Right cardiac atrium (tissue), 5 donors: ENCODE results near the gene EXOC1. TPM values are rescaled to one million over a fixed set of nuclear protein-coding genes. Genes with fewer than 3 reads are reported as not detected.
"Not testable (repeated sequence)": the region's sequence is repeated elsewhere in the genome, so short reads cannot be mapped to it uniquely, and the experiment has no call there.

ENCODE experiments used
- ATAC-seq, 2 donors: fragments of 200-7000 bp; cut with Tn5 transposase; one replicate each; pipeline versions ENCODE4 v1.8.0 to v1.9.1; 2020; ENCODE audit warnings: moderate library complexity in 2 of 2, mild to moderate bottlenecking in 1 of 2
- DNase-seq, 3 donors: peaks; one replicate each; pipeline ENCODE4 v3.0.0-alpha.2; 2020
- H3K27ac ChIP-seq: one replicate; pipeline ENCODE4 v1.5.1; 2013; ENCODE audit warnings: mild to moderate bottlenecking, low read length, control low read depth, moderate library complexity
- H3K27me3 ChIP-seq: one replicate; pipeline ENCODE4 v1.6.1; 2013; ENCODE audit not compliant: control insufficient read depth, insufficient read depth
- H3K4me1 ChIP-seq: one replicate; pipeline ENCODE4 v1.6.1; 2013; ENCODE audit warnings: low read length; ENCODE audit not compliant: control insufficient read depth, insufficient read depth
- H3K4me3 ChIP-seq: one replicate; pipeline ENCODE4 v1.5.1; 2013; ENCODE audit warnings: low read length, control low read depth
- H3K9me3 ChIP-seq: one replicate; pipeline ENCODE4 v1.6.1; 2013; ENCODE audit warnings: low read length; ENCODE audit not compliant: control insufficient read depth
- WGBS: extraction: QIAGEN DNeasy Blood & Tissue Kit; methylation state at CpG from one replicate; pipeline ENCODE4 v1.1.7; 2013; 5-methylcytosine and 5-hydroxymethylcytosine counted together
- intact Hi-C, 4 donors: fragments of 100-400 bp; cut with DNase I; formaldehyde crosslinking; loops; one replicate each; pipeline versions ENCODE4 v1.11.0 to v1.14.0; 2022 to 2023
- polyA plus RNA-seq: library from polyadenylated mRNA; stranded (reverse); fragments of 200-250 nt; gene quantifications from one replicate; pipeline ENCODE4 v1.2.3, GENCODE V29; 2013
- total RNA-seq, 4 donors: library from RNA; stranded (reverse); fragmentation: NEBNext Ultra II Directional; extraction: Animal tissue kit (Norgen Biotek cat#: 25700); gene quantifications; one replicate each; pipeline ENCODE4 v1.2.1, GENCODE V29; 2021
- donor health status: healthy with polysubstance abuse.
- donor health status: DM: no; HTN: yes; CAD: no.
- donor health status: DM: no; HTN: no; CAD: no.
- donor health status: DM: no; HTN: yes; CAD: no; lungs with severe emphysema.
- donor health status: DM: yes; HTN: yes; CAD: no.

EXOC1 gene
- total and polyA plus RNA-seq, 5 donors = 13.6 to 26.2 (median 21.6) TPM

DNA sequence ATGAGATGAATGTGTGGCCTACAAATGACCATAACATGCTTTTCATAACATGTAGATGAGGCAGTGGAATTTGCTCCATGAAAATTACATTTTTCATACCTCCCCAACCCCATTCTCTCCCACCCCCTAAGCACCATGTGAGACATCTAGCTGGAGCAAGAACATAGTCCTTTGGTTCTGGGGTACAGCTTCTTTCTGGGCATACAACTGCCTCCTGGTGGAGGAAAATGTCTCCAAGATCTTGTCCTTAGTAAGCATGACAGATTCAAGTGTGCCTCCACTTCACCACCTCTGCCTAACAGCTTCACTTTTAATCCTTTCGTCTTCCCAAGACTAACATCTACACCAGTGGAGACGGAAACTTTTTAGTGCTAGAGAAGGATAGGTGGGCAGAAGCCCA, 25.9 kb upstream of the EXOC1 start:
- ATAC-seq (no peak), DNase-seq (no peak)
- no peaks in the 10 kb centered on the region for H3K27me3 ChIP-seq
- intact Hi-C loops = no loop called here
- no peak overlapping the region for H3K4me3 ChIP-seq
- no peak overlapping the region for H3K27ac ChIP-seq
- no peaks in the 10 kb centered on the region for H3K4me1 ChIP-seq
- H3K9me3 ChIP-seq = no peaks in the 10 kb centered on the region
- WGBS = 63% methylated on average over 2 of the region's 2 CpGs

DNA sequence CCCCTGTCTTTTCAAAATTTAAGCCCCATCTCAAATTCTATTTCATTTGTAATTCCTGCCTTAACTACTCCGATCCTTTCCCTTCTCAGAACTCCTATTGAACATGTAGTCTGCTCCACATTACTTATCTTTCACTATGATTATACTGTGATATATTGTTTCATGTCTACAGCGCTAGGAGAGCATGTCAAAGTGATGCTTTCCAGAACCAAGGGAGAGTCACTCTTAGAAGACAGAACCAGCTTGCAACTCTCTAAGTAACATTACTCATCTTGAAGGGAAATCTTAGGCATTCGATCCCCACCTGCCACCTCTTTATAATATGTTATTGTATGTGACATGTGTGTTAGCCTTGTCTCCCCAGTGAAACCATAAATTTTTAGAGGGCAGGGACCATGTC, 23.4 kb upstream of the EXOC1 start:
- 53% methylated on average over 3 of the region's 3 CpGs for WGBS
- ATAC-seq = no peak

DNA sequence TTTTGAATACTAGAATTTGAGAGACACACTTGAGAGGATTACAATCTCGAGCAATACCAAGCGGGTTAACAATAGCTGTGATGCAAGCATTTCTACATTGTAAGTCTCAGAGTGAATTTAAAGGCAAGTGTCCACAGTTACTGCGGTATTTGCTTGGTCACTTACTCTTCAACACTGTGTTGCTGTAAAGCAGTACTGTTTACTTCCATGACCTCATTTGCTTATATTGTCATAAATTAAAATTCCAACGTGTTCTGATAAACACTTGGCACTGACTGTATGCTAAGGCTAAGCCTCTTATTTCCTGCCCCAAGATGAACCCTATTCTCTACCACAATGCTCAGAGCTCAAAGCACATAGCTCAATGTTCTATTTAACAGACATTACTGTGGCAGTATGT, 22.7 kb upstream of the EXOC1 start:
- Histone ChIP-seq H3K4me3 (no peak overlapping the region), H3K4me1 (no peaks in the 10 kb centered on the region), H3K27ac (no peak overlapping the region), H3K27me3 (no peaks in the 10 kb centered on the region), H3K9me3 (no peaks in the 10 kb centered on the region)
- intact Hi-C loops = no loop called here
- WGBS = 63% methylated on average over 4 of the region's 4 CpGs
- ATAC-seq = no peak
- no peak for DNase-seq

More for the DNA sequence above, 23.4 kb upstream of the EXOC1 start:
- no peaks in the 10 kb centered on the region for H3K27me3 ChIP-seq
- no peak for DNase-seq
- intact Hi-C loops = no loop called here
- H3K9me3 ChIP-seq = no peaks in the 10 kb centered on the region
- no peak overlapping the region for H3K27ac ChIP-seq
- H3K4me3 ChIP-seq = no peak overlapping the region
- no peaks in the 10 kb centered on the region for H3K4me1 ChIP-seq

DNA sequence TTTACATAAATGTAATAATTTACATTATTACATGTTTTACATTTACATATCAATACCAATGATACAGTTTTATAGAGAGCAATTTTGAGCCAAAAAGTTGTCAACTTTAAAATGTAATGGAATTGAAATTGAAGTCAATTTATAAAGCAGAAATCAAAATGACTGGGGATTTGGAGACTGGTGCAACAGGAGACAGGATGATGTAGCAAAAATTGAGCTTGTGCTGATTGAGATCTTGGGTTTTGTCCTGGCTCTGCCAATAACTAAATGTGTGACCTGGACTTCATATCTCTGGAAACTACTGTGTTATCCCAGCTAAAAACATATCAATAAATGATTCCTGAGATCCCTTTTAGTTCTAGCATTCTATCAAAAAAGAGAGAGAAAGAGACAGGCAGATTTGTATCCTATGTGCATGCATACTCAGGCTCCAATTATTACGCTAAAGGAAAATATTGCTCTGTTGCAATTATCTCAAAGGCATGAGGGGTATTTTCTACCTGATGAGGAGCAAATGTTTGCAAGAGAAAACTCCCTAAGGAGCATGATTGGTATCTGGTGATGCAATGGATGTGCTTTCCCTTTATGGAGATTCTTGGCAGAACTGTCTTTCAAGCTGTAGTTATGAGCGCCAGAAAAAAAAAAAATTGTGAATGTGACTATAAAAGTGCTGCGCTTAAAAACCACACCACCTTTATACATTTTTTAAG, 19.2 kb upstream of the EXOC1 start:
- Histone ChIP-seq H3K4me1 (no peaks in the 10 kb centered on the region), H3K4me3 (no peak overlapping the region), H3K27me3 (peaks cover 3% of the 10 kb centered on the region), H3K27ac (no peak overlapping the region), H3K9me3 (no peaks in the 10 kb centered on the region)
- WGBS = 89% methylated on average over 3 of the region's 3 CpGs
- ATAC-seq (no peak), DNase-seq (no peak)
- intact Hi-C loops = no loop called here

DNA sequence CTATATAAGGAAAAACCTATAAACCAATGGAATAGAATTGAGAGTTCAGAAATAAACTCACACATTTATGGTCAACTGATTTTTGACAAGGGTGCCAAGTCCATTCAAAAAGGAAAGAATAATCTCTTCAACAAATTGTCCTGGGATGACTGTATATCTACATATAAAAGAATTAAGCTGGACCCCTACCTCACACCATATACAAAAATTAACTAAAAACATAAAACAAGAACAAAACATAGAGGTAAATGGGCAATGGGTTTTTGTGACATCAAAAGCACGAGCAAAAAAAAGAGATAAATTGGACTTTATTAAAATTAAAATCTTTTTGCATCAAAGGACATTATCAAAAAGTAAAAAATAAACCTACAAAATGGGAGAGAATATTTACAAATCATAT, 15.5 kb upstream of the EXOC1 start:
- ATAC-seq = no peak
- intact Hi-C loops = no loop called here
- Histone ChIP-seq H3K4me3 (no peak overlapping the region), H3K27ac (no peak overlapping the region), H3K4me1 (no peaks in the 10 kb centered on the region), H3K27me3 (peaks cover 3% of the 10 kb centered on the region), H3K9me3 (no peaks in the 10 kb centered on the region)
- DNase-seq = no peak
- WGBS = 68% methylated on average over 1 of the region's 1 CpG

DNA sequence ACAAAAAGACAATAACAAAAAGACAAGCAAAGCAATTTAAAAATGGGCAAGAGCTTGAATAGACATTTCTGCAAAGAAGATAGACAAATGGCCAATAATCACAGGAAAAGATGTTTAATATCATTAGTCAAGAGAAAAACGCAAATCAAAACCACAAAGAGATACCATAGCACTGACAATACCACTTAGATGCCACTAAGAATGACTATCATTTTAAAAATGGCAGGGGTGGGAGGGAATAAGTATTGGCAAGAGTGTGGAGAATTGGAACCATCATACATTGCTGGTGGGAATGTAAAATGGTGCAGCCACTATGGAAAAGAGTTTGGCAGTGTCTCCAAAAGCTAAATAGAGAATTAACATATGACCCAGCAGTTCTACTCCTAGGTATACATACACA, 15.1 kb upstream of the EXOC1 start:
- Histone ChIP-seq H3K9me3 (no peaks in the 10 kb centered on the region), H3K4me3 (no peak overlapping the region), H3K4me1 (no peaks in the 10 kb centered on the region), H3K27ac (no peak overlapping the region), H3K27me3 (peaks cover 3% of the 10 kb centered on the region)
- no peak for DNase-seq
- WGBS = 87% methylated on average over 1 of the region's 1 CpG
- no peak for ATAC-seq
- intact Hi-C loops = no loop called here

DNA sequence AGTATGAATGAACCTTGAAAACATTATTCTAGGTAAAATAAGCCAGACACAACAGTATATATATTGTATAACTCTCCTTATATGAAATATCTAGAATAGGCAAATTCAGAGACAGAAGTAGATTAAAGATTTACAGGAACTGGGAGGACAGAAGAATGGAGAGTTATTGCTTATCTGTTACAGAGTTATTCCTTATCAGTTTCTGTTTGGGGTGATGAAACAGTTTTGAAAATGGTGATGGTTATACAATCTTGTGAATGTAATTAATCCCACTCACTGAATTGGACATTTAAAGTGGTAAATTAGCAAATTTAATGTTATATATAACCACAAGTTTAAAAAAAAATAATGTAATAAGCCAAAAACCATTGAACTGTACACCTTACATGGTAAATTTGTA, 14.5 kb upstream of the EXOC1 start:
- H3K4me1 ChIP-seq = no peaks in the 10 kb centered on the region
- no peak overlapping the region for H3K4me3 ChIP-seq
- H3K27ac ChIP-seq = no peak overlapping the region
- DNase-seq (no peak), ATAC-seq (no peak)
- no peaks in the 10 kb centered on the region for H3K9me3 ChIP-seq
- intact Hi-C loops = no loop called here
- H3K27me3 ChIP-seq = peaks cover 3% of the 10 kb centered on the region

DNA sequence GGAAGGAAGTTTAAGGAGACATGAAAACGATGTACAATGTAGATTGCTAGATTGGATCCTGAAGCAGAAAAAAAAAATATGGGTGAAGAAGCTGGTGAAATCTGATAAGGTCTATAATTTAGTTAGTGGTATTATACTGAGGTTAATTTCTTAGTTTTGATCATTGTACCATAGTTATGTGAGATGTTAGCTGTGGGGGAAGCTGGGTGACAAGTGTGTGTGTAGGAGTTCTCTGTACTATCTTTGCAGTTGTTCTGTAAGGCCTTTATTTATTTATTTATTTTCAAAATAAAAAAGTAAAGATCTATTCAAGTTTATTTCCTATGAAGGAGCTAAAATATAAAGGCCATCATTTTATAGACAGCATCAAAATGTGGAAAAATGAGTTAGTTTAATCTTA, 12.5 kb upstream of the EXOC1 start:
- intact Hi-C loops = no loop called here
- ATAC-seq = no peak

DNA sequence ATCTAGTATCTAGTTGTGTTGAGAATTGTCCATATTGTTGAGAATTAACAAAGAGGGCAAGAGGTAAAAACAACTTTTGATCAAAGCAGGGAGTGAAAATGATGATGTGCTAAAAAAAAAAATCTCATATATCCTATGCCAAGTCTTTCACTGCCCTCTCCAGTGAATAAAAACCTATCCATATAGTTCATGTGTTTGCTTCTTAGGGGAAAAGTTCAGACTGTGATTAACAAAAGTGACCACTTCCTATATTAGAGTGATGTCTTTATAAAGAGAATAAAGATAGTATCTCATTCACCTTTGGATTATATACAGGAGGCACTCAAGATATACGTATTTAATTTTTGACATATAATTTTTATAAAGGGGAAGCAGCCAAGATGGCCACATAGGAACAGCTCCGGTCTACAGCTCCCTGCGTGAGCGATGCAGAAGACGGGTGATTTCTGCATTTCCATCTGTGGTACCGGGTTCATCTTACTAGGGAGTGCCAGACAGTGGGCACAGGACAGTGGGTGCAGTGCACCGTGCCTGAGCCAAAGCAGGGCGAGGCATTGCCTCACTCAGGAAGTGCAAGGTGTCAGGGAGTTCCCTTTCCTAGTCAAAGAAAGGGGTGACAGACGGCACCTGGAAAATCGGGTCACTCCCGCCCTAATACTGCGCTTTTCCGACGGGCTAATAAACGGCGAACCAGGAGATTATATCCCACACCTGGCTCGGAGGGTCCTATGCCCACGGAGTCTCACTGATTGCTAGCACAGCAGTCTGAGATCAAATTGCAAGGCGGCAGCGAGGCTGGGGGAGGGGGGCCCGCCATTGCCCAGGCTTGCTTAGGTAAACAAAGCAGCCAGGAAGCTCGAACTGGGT, 11.8 kb upstream of the EXOC1 start:
- ATAC-seq, H3K27ac ChIP-seq, intact Hi-C loops, H3K4me1 ChIP-seq, H3K4me3 ChIP-seq, DNase-seq, H3K27me3 ChIP-seq, H3K9me3 ChIP-seq: not testable (repeated sequence)
- WGBS = 79% methylated on average over 21 of the region's 22 CpGs

More for the DNA sequence above, 12.5 kb upstream of the EXOC1 start:
- no peaks in the 10 kb centered on the region for H3K9me3 ChIP-seq
- peaks cover 3% of the 10 kb centered on the region for H3K27me3 ChIP-seq
- WGBS = 70% methylated on average over 1 of the region's 1 CpG
- no peak overlapping the region for H3K4me3 ChIP-seq
- DNase-seq = no peak
- H3K4me1 ChIP-seq = no peaks in the 10 kb centered on the region
- no peak overlapping the region for H3K27ac ChIP-seq

DNA sequence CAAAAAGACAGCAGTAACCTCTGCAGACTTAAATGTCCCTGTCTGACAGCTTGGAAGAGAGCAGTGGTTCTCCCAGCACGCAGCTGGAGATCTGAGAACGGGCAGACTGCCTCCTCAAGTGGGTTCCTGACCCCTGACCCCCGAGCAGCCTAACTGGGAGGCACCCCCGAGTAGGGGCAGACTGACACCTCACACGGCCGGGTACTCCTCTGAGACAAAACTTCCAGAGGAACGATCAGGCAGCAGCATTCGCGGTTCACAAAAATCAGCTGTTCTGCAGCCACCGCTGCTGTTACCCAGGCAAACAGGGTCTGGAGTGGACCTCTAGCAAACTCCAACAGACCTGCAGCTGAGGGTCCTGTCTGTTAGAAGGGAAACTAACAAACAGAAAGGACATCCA, 11.1 kb upstream of the EXOC1 start:
- H3K27me3 ChIP-seq, DNase-seq, ATAC-seq, H3K9me3 ChIP-seq, H3K4me3 ChIP-seq, H3K4me1 ChIP-seq, intact Hi-C loops, H3K27ac ChIP-seq: not testable (repeated sequence)
- 74% methylated on average over 10 of the region's 10 CpGs for WGBS

DNA sequence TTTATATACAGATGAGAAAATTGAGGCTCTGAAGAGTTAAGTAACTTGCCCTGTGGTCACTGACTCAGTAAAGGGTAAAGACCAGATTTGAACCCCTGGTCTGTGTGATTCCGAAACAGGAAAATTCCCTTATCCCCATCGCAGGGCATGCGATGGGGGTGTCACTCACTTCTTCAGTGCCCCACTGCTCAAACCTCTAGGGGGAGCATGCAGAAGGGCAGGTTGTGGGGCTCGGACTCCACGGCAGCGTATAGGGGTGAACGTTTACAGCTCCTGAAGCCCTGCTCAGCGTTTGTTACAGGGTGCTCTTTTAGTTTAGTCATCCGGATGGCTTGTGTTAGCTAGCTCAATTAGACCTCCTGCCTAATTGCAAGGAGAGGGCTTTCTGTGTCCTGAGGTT, 3.7 kb upstream of the EXOC1 start:
- ATAC-seq = no peak

More for the DNA sequence above, 3.7 kb upstream of the EXOC1 start:
- no peaks in the 10 kb centered on the region for H3K27me3 ChIP-seq
- no peak overlapping the region for H3K4me3 ChIP-seq
- WGBS = 69% methylated on average over 9 of the region's 9 CpGs
- intact Hi-C loops = loop anchor here in 1 of 4 donors (5.0 kb wide), 1 partner anchor 502 kb away; the partner anchor contains the start of gene SRD5A3
- no peak for DNase-seq
- no peak overlapping the region for H3K27ac ChIP-seq
- H3K4me1 ChIP-seq = no peaks in the 10 kb centered on the region
- no peaks in the 10 kb centered on the region for H3K9me3 ChIP-seq
